ENCODE data around the gene THBS2.
A peak's percentile ranks its signal among the peaks of the same experiment; 100 is the strongest.

GRCh38 chr6:169212897-169213813 lies 40.5 kb downstream of the THBS2 start:
- TF ChIP-seq CTCF (conservative IDR thresholded peaks at IDR 0.05; ENCODE audit: low read length) (peak; percentile 47), EZH2phosphoT487 (IDR thresholded peaks at IDR 0.05; ENCODE audit: borderline replicate concordance, low read depth, low read length) (no peak)

Measured in OCI-LY7 (cell line).